H1 (cell line): ENCODE results near the gene ENPP1. TPM values are rescaled to one million over a fixed set of nuclear protein-coding genes. Genes with fewer than 3 reads are reported as not detected.

Experiments
- CTCF ChIA-PET: fragments of 300-600 bp; sonication (Branson Sonifier 250); formaldehyde crosslinking; loops from one replicate; lab custom pipeline; 2021; ENCODE audit not compliant: partially characterized antibody; lab: Charles Lee
- POLR2A ChIA-PET: fragments of 300-600 bp; sonication (Branson Sonifier 250); formaldehyde crosslinking; loops from one replicate; lab custom pipeline; 2021; ENCODE audit warnings: inconsistent platforms; ENCODE audit not compliant: partially characterized antibody; lab: Charles Lee
- DNase-seq, 2 experiments: peaks; one replicate each; pipeline versions ENCODE4 v3.0.0 to v3.0.0-alpha.2; 2010 to 2022; ENCODE audit warnings: low spot score in 2 of 2, low read depth in 1 of 2, mixed read lengths in 1 of 2
- FAIRE-seq: peaks from 2 replicates; lab custom pipeline; 2011; peaks lifted over from hg19 to GRCh38; lab: Jason Lieb, UNC
- H2AFZ ChIP-seq: 2 replicates; pipeline ENCODE4 v1.8.1; 2012; ENCODE audit warnings: low read length, inconsistent platforms
- H2AK5ac ChIP-seq: 2 replicates; pipeline ENCODE4 v1.6.1; 2013; ENCODE audit warnings: low read depth, low read length
- H2BK120ac ChIP-seq: replicated peaks from 2 replicates; pipeline ENCODE3; 2013; ENCODE audit warnings: low read depth, low read length, inconsistent platforms
- H2BK12ac ChIP-seq: 2 replicates; pipeline ENCODE4 v1.6.1; 2013; ENCODE audit warnings: low read depth, low read length
- H2BK15ac ChIP-seq: 2 replicates; pipeline ENCODE4 v1.6.1; 2013; ENCODE audit warnings: low read length
- H2BK20ac ChIP-seq: 2 replicates; pipeline ENCODE4 v1.6.1; 2013; ENCODE audit warnings: low read length
- H2BK5ac ChIP-seq: 2 replicates; pipeline ENCODE4 v1.6.1; 2013; ENCODE audit warnings: low read depth, low read length
- H3K14ac ChIP-seq: 2 replicates; pipeline ENCODE4 v1.6.1; 2013; ENCODE audit warnings: inconsistent platforms; ENCODE audit not compliant: insufficient read length
- H3K18ac ChIP-seq: 2 replicates; pipeline ENCODE4 v1.6.1; 2013; ENCODE audit warnings: low read length; ENCODE audit errors: extremely low read depth
- H3K23ac ChIP-seq: 2 replicates; pipeline ENCODE4 v1.6.1; 2013; ENCODE audit warnings: inconsistent platforms; ENCODE audit not compliant: insufficient read length
- H3K23me2 ChIP-seq: 2 replicates; pipeline ENCODE4 v1.6.1; 2013; ENCODE audit warnings: low read depth, low read length
- H3K27ac ChIP-seq: 2 replicates; pipeline ENCODE4 v1.6.1; 2011; ENCODE audit warnings: low read depth, low read length, inconsistent platforms
- H3K27me3 ChIP-seq, 4 experiments: replicated peaks in 1 of 4; 1 replicate in 1 of 4; 2 replicates in 3 of 4; pipeline versions ENCODE4 v1.6.1 to v1.8.1; 2011 to 2013; ENCODE audit warnings: low read length in 3 of 4, mild to moderate bottlenecking in 3 of 4, inconsistent platforms in 2 of 4, mixed read lengths in 2 of 4, moderate library complexity in 1 of 4; ENCODE audit not compliant: control insufficient read depth in 3 of 4, insufficient read depth in 3 of 4; ENCODE audit errors: extremely low read depth in 1 of 4
- H3K36me3 ChIP-seq, 4 experiments: 2 replicates each; pipeline versions ENCODE4 v1.6.1 to v1.8.1; 2011 to 2013; ENCODE audit warnings: mild to moderate bottlenecking in 4 of 4, low read length in 3 of 4, moderate library complexity in 2 of 4, control low read depth in 1 of 4, inconsistent platforms in 1 of 4; ENCODE audit not compliant: insufficient read depth in 4 of 4, control insufficient read depth in 2 of 4
- H3K4ac ChIP-seq: replicated peaks from 2 replicates; pipeline ENCODE3; 2013; ENCODE audit warnings: low read length, low read depth, mixed read lengths, inconsistent platforms; ENCODE audit not compliant: insufficient read length
- H3K4me1 ChIP-seq, 4 experiments: replicated peaks in 1 of 4; 1 replicate in 1 of 4; 2 replicates in 3 of 4; pipeline versions ENCODE4 v1.6.1 to v1.8.1; 2011 to 2013; ENCODE audit warnings: low read length in 3 of 4, inconsistent platforms in 2 of 4, mixed read lengths in 1 of 4; ENCODE audit not compliant: insufficient read depth in 4 of 4, control insufficient read depth in 3 of 4
- H3K4me2 ChIP-seq, 2 experiments: 2 replicates each; pipeline versions ENCODE4 v1.6.1 to v1.8.1; 2011 to 2013; ENCODE audit warnings: low read depth in 2 of 2, low read length in 2 of 2, control low read depth in 1 of 2, inconsistent platforms in 1 of 2, mild to moderate bottlenecking in 1 of 2; ENCODE audit not compliant: insufficient read depth in 1 of 2
- H3K4me3 ChIP-seq, 4 experiments: fragments of 200-600, 300-600 bp in 1 of 4; sonication (generic), shearing (Covaris generic), sonication (Bioruptor Twin) in 1 of 4; 2 replicates each; pipeline versions ENCODE4 v1.5.1 to v1.8.1; 2011 to 2016; ENCODE audit warnings: low read length in 4 of 4, low read depth in 3 of 4, control low read depth in 2 of 4, inconsistent platforms in 2 of 4, mild to moderate bottlenecking in 2 of 4, mixed read lengths in 1 of 4, moderate library complexity in 1 of 4; ENCODE audit not compliant: insufficient read depth in 2 of 4; ENCODE audit errors: extremely low read depth in 1 of 4
- H3K56ac ChIP-seq: replicated peaks from 2 replicates; pipeline ENCODE3; 2013; ENCODE audit warnings: low read depth, mild to moderate bottlenecking, mixed read lengths, low read length, inconsistent platforms; ENCODE audit not compliant: insufficient read length
- H3K79me1 ChIP-seq: 2 replicates; pipeline ENCODE4 v1.6.1; 2013; ENCODE audit warnings: low read depth, low read length, control low read depth
- H3K79me2 ChIP-seq, 2 experiments: 2 replicates each; pipeline versions ENCODE4 v1.6.1 to v1.8.1; 2012 to 2013; ENCODE audit warnings: low read length in 2 of 2, mild to moderate bottlenecking in 2 of 2, inconsistent platforms in 1 of 2; ENCODE audit not compliant: insufficient read depth in 2 of 2, control insufficient read depth in 1 of 2
- H3K9ac ChIP-seq, 4 experiments: replicated peaks in 1 of 4; 1 replicate in 1 of 4; 2 replicates in 3 of 4; pipeline versions ENCODE4 v1.6.1 to v1.8.1; 2011 to 2013; ENCODE audit warnings: low read depth in 3 of 4, low read length in 3 of 4, control low read depth in 2 of 4, mild to moderate bottlenecking in 2 of 4, moderate library complexity in 2 of 4, inconsistent platforms in 1 of 4; ENCODE audit errors: extremely low read depth in 1 of 4
- H3K9me3 ChIP-seq, 2 experiments: 2 replicates each; pipeline versions ENCODE4 v1.6.1 to v1.8.1; 2012 to 2013; ENCODE audit warnings: mild to moderate bottlenecking in 2 of 2, moderate library complexity in 2 of 2, control low read depth in 1 of 2, inconsistent platforms in 1 of 2, low read depth in 1 of 2, low read length in 1 of 2, mixed read lengths in 1 of 2; ENCODE audit not compliant: insufficient read depth in 2 of 2
- H4K20me1 ChIP-seq, 2 experiments: replicated peaks in 1 of 2; 2 replicates each; pipeline versions ENCODE3 to v1.8.1; 2011 to 2013; ENCODE audit warnings: inconsistent platforms in 2 of 2, low read length in 2 of 2, mild to moderate bottlenecking in 1 of 2; ENCODE audit not compliant: insufficient read depth in 2 of 2, control insufficient read depth in 1 of 2
- H4K5ac ChIP-seq: 2 replicates; pipeline ENCODE4 v1.6.1; 2013; ENCODE audit warnings: low read length, low read depth, mixed read lengths, inconsistent platforms; ENCODE audit not compliant: insufficient read length
- H4K8ac ChIP-seq: 2 replicates; pipeline ENCODE4 v1.8.0; 2013; ENCODE audit warnings: mild to moderate bottlenecking, moderate library complexity, low read length, inconsistent platforms; ENCODE audit not compliant: insufficient read depth; ENCODE audit errors: extremely low read depth
- H4K91ac ChIP-seq: replicated peaks from 2 replicates; pipeline ENCODE3; 2013; ENCODE audit warnings: low read length, mixed read lengths, inconsistent platforms; ENCODE audit not compliant: insufficient read length
- EZH2 ChIP-seq: fragments of 200-600 bp; sonication (generic); IDR thresholded peaks from 2 replicates; pipeline ENCODE4 v1.7.1; 2012; ENCODE audit warnings: low read depth, mild to moderate bottlenecking, moderate library complexity, low read length, inconsistent platforms; ENCODE audit not compliant: severe bottlenecking
- FOSL1 ChIP-seq: IDR thresholded peaks from 2 replicates; pipeline ENCODE4 v1.6.1; 2011; ENCODE audit warnings: mild to moderate bottlenecking, low read depth, low read length, moderate library complexity; ENCODE audit not compliant: insufficient read depth
- JUND ChIP-seq: IDR thresholded peaks from 2 replicates; pipeline ENCODE4 v1.6.1; 2011; ENCODE audit warnings: mild to moderate bottlenecking, improper control_type of control experiment, low read length
- POLR2A ChIP-seq, 2 experiments: IDR thresholded peaks; 1 replicate in 1 of 2; 2 replicates in 1 of 2; pipeline ENCODE4 v1.6.1; 2011; ENCODE audit warnings: low read depth in 2 of 2, low read length in 2 of 2, mild to moderate bottlenecking in 2 of 2; ENCODE audit errors: control extremely low read depth in 1 of 2
- RAD21 ChIP-seq, 2 experiments: IDR thresholded peaks in 1 of 2; conservative IDR thresholded peaks in 1 of 2; 2 replicates each; pipeline ENCODE4 v1.6.1; 2011; ENCODE audit warnings: low read depth in 2 of 2, low read length in 2 of 2, improper control_type of control experiment in 1 of 2, inconsistent platforms in 1 of 2, mild to moderate bottlenecking in 1 of 2, moderate library complexity in 1 of 2
- SP2 ChIP-seq: IDR thresholded peaks from 2 replicates; pipeline ENCODE4 v1.6.1; 2012; ENCODE audit warnings: mild to moderate bottlenecking, low read length, inconsistent platforms
- WGBS, 2 experiments: shearing (Covaris generic) in 1 of 2; methylation state at CpG; one replicate each; pipeline versions ENCODE4 v1.1.6 to v1.1.7; 2013 to 2015; ENCODE audit warnings: low lambda C conversion rate in 2 of 2, mixed read lengths in 2 of 2, inconsistent platforms in 1 of 2, low coverage in 1 of 2, missing lambda C conversion rate in 1 of 2; ENCODE audit not compliant: insufficient replicate concordance in 2 of 2, insufficient coverage in 1 of 2, insufficient read length in 1 of 2; ENCODE audit errors: extremely low coverage in 1 of 2, missing lambda C conversion rate in 1 of 2; 5-methylcytosine and 5-hydroxymethylcytosine counted together
- polyA plus RNA-seq, 7 experiments: library from polyadenylated mRNA; depleted of rRNA in 3 of 7; stranded (reverse) in 5 of 7; unstranded in 2 of 7; fragments of >200 nt in 5 of 7; fragments of 200-250 nt in 2 of 7; gene quantifications; 1 replicate in 5 of 7; 2 replicates in 1 of 7; 4 replicates in 1 of 7; pipeline versions ENCODE4 v1.2.1 to v1.2.3, GENCODE V29; 2011 to 2013; ENCODE audit warnings: missing spikeins in 2 of 7, mixed read lengths in 2 of 7
- total RNA-seq: library from RNA; stranded (reverse); fragmentation: NEBNext Ultra II Directional; extraction: Animal tissue kit (Norgen Biotek cat#: 25700); gene quantifications from 2 replicates; pipeline ENCODE4 v1.2.1, GENCODE V29; 2021

Gene ENPP1
- total and polyA plus RNA-seq, 2 of the 8 experiments (the other 6 are each of a cell fraction or from before 2014, with no cell fraction given), result 10.1 to 39.1 TPM

DNA sequence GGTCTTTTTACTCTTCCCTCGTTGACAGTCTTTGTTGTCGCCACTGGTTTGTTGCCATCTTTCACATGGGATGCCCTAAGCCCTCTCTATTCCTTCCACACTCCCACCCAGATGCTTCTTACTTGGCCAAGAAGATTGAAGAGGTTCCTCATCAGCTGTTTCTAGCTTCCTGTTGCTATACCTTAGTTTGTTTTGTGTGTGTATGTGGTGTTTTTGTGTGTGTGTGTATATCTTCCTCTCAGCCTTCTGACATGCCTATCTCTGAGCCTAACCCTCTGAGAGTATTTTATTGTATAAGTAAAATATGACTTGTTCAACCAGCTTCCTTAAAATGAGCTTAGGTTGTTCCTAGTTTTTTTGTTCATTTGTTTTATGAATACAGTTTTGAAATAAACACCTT is 35.9 kb downstream of the ENPP1 start:
- CTCF ChIA-PET, result interaction anchor here (0.9 to 2.1 kb wide), 7 partner anchors 10 to 436 kb away, joined by 3 to 8 read pairs (median 5); no protein-coding TSS in a partner anchor

More for the DNA sequence above, 35.9 kb downstream of the ENPP1 start:
- Histone ChIP-seq H3K79me1 (no peaks in the 10 kb centered on the region), H2AFZ (no peak overlapping the region), H2AK5ac (no peak overlapping the region), H4K5ac (no peak overlapping the region), H2BK15ac (no peak overlapping the region), H3K9ac (no peak overlapping the region), H3K14ac (no peak overlapping the region), H2BK20ac (no peak overlapping the region), H3K4me2 (no peak overlapping the region), H3K79me2 (no peaks in the 10 kb centered on the region; a peak in 1 of 4 replicates), H3K9me3 (no peaks in the 10 kb centered on the region), H4K20me1 (peaks cover 0 to 1% of the 10 kb centered on the region in 2 experiments), H3K23ac (no peak overlapping the region), H3K4ac (no peak overlapping the region), H3K27ac (no peak overlapping the region), H3K4me3 (no peak overlapping the region), H3K4me1 (peaks cover 0 to 4% (median 0%) of the 10 kb centered on the region in 4 experiments; a peak in 1 of 7 replicates), H4K91ac (no peak overlapping the region), H2BK120ac (no peak overlapping the region), H4K8ac (no peak overlapping the region), H2BK5ac (no peak overlapping the region), H3K27me3 (no peaks in the 10 kb centered on the region), H3K36me3 (no peaks in the 10 kb centered on the region), H3K18ac (no peak overlapping the region), H3K56ac (no peak overlapping the region), H3K23me2 (no peaks in the 10 kb centered on the region), H2BK12ac (no peak overlapping the region)
- no peak for FAIRE-seq
- 95% methylated on average over 2 of the region's 2 CpGs; no CpG with 5 or more reads in 1 of the 2 experiments for WGBS, 2 experiments
- POLR2A ChIA-PET, result no interaction called here
- DNase-seq, result no peak
- TF ChIP-seq RAD21 (IDR thresholded peaks at IDR 0.05 in 1 of 2, conservative IDR thresholded peaks at IDR 0.05 in 1 of 2; ENCODE audit: low read depth in 2 of 2, low read length in 2 of 2) (no peak), FOSL1 (no peak), EZH2 (no peak), JUND (no peak), POLR2A (IDR thresholded peaks at IDR 0.05; ENCODE audit: control extremely low read depth in 1 of 2, low read depth in 2 of 2, low read length in 2 of 2) (no peak), SP2 (no peak)
